ENCODE results near the gene EXD1.
"Not testable (repeated sequence)": the region's sequence is repeated elsewhere in the genome, so short reads cannot be mapped to it uniquely, and the experiment has no call there.

The EXD1 gene

GRCh38 chr15:41256103-41256502, 25.5 kb upstream of the EXD1 start:
- TF ChIP-seq CTCF (IDR thresholded peaks at IDR 0.05), result no peak
- Histone ChIP-seq H3K36me3 (peaks cover 17 to 36% (median 22%) of the 10 kb centered on the region in 3 donors), H3K4me1 (no peaks in the 10 kb centered on the region), H3K4me3 (no peak overlapping the region), H3K27me3 (no peaks in the 10 kb centered on the region), H3K27ac (no peak overlapping the region), H3K9me3 (no peaks in the 10 kb centered on the region)
- intact Hi-C loops (cut with DNase I; ENCODE audit: low total_unique reads), result loop anchor here (10.0 kb wide), 1 partner anchor 1151 kb away; the partner anchor contains the start of gene BMF
- DNase-seq, result no peak

DNA sequence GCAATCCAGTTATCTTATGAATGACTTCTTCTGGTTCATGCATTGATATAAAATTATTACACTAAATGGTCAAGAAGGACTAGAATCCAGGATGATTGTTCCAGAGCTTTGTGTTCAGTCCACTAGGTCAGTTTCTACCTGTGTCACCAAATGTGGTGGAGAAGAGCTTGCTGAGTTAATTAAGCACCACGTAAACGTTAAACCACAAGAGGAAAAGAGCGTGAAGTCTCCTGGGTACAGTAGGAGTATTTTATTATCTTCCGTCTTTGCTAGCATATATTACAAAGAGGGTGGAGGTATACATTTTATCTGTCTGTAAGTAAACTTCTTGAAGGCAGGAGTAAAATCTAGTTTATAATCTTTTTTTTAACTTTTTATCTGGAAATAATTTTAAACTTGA, 24.0 kb upstream of the EXD1 start:
- Histone ChIP-seq H3K4me3 (no peak overlapping the region), H3K27me3 (no peaks in the 10 kb centered on the region), H3K9me3 (no peaks in the 10 kb centered on the region), H3K36me3 (peaks cover 22 to 36% (median 22%) of the 10 kb centered on the region in 3 donors), H3K4me1 (no peaks in the 10 kb centered on the region), H3K27ac (no peak overlapping the region)
- DNase-seq, result no peak
- no peak for TF ChIP-seq CTCF (IDR thresholded peaks at IDR 0.05)
- intact Hi-C loops (cut with DNase I; ENCODE audit: low total_unique reads), result loop anchor here (10.0 kb wide), 1 partner anchor 1150 kb away; the partner anchor contains the start of gene BMF

DNA sequence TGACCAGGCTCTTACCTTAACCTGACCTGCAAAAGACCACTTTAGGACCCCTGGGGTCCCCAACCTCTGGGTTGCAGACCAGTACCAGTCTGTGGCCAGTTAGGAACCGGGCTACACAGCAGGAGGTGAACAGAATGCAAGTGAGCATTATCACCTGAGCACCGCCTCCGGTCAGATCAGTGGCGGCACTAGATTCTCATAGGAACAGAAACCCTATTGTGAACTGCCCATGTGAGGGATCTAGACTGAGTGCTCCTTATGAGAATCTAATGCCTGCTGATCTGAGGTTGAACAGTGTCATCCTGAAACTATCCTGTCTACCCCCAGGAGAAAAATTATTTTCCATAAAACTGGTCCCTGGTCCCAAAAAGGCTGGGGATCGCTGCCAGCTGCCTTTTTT, 20.9 kb upstream of the EXD1 start:
- intact Hi-C loops (cut with DNase I; ENCODE audit: low total_unique reads), result loop anchor here (10.0 kb wide), 1 partner anchor 1147 kb away; the partner anchor contains the start of gene BMF
- Histone ChIP-seq H3K4me3 (no peak overlapping the region), H3K4me1 (no peaks in the 10 kb centered on the region), H3K36me3 (peaks cover 12 to 24% (median 19%) of the 10 kb centered on the region in 3 donors), H3K27me3 (no peaks in the 10 kb centered on the region), H3K27ac (no peak overlapping the region), H3K9me3 (no peaks in the 10 kb centered on the region)
- DNase-seq, result no peak
- no peak for TF ChIP-seq CTCF (IDR thresholded peaks at IDR 0.05)

- intact Hi-C loops (cut with DNase I; ENCODE audit: low total_unique reads), result loop anchor here (10.0 kb wide), 1 partner anchor 1146 kb away; the partner anchor contains the start of gene BMF
- not testable (repeated sequence) for H3K4me1 ChIP-seq, H3K27me3 ChIP-seq, H3K4me3 ChIP-seq, H3K9me3 ChIP-seq, H3K27ac ChIP-seq, DNase-seq
- H3K36me3 ChIP-seq, result peaks cover 12 to 28% (median 20%) of the 10 kb centered on the region in 3 donors
These were observed 20.2 kb upstream of the EXD1 start for GRCh38 chr15:41250745-41251144.

GRCh38 chr15:41241221-41241964, 10.8 kb upstream of the EXD1 start:
- intact Hi-C loops (cut with DNase I; ENCODE audit: low total_unique reads), result no loop called here
- Histone ChIP-seq H3K9me3 (no peaks in the 10 kb centered on the region), H3K27me3 (no peaks in the 10 kb centered on the region), H3K27ac (no peak overlapping the region), H3K4me1 (no peaks in the 10 kb centered on the region), H3K4me3 (no peak overlapping the region), H3K36me3 (peaks cover 21 to 39% (median 22%) of the 10 kb centered on the region in 3 donors)
- TF ChIP-seq CTCF (IDR thresholded peaks at IDR 0.05), result no peak
- no peak for DNase-seq

DNA sequence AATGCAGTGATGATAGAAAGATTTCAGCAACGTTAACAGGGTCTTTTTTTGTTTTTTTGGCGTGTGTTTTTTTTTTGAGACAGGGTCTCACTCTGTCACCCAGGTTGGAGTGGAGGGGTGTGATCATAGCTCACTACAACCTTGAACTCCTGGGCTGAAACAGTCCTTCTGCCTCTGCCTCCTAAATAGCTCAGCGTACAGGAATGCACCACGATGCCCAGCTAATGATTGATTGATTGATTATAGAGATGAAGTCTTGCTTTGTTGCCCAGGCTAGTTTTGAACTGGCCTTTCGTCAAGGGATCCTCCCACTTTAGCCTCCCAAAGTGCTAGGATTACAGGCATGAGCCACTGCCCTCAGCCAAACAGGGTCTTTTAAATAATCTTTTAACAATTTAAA, 7.5 kb upstream of the EXD1 start:
- H3K36me3 ChIP-seq, result peaks cover 0 to 13% (median 9%) of the 10 kb centered on the region in 3 donors
- no peak overlapping the region for H3K27ac ChIP-seq
- H3K4me3 ChIP-seq, result no peak overlapping the region
- TF ChIP-seq CTCF (IDR thresholded peaks at IDR 0.05), result no peak
- DNase-seq, result no peak
- H3K4me1 ChIP-seq, result peaks cover 0 to 6% (median 0%) of the 10 kb centered on the region in 4 donors
- H3K9me3 ChIP-seq, result no peaks in the 10 kb centered on the region
- H3K27me3 ChIP-seq, result no peaks in the 10 kb centered on the region
- intact Hi-C loops (cut with DNase I; ENCODE audit: low total_unique reads), result no loop called here
